ENCODE measurements around the gene ELMO3. TPM values are rescaled to one million over a fixed set of nuclear protein-coding genes. Genes with fewer than 3 reads are reported as not detected.

Gene ELMO3
- total RNA-seq, 1 donor from 2014 or later, result not detected

GRCh38 chr16:67202426-67202825, 3.5 kb downstream of the ELMO3 start:
- peaks cover 30 to 51% of the 10 kb centered on the region in 2 donors for H3K36me3 ChIP-seq
- no peak overlapping the region for H3K27ac ChIP-seq

DNA sequence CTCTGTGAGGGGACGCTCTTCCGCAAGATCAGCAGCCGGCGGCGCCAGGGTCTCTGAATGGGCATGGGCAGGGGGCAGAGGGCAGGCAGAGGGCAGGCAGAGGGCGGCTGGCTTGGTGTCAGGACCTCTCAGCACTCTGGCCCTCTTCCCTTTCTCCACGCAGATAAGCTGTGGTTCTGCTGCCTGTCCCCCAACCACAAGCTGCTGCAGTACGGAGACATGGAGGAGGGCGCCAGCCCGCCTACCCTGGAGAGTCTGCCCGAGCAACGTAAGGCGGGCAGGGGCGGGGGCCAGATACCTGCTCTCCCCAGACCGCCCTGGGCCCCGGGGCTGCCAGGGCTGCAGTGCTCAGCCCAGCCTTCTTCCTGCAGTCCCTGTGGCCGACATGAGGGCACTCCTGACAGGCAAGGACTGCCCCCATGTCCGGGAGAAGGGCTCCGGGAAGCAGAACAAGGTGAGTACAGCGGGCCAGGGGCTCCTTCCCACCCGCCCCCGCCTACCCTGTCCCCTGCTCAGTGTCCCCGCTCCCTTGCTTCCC, 4.1 kb downstream of the ELMO3 start:
- H3K27ac ChIP-seq, result no peak overlapping the region
- H3K9me3 ChIP-seq, result no peaks in the 10 kb centered on the region
- H3K36me3 ChIP-seq, result peaks cover 24 to 50% of the 10 kb centered on the region in 2 donors
- intact Hi-C loops (cut with DNase I), result no loop called here
- TF ChIP-seq, protein P1, sequence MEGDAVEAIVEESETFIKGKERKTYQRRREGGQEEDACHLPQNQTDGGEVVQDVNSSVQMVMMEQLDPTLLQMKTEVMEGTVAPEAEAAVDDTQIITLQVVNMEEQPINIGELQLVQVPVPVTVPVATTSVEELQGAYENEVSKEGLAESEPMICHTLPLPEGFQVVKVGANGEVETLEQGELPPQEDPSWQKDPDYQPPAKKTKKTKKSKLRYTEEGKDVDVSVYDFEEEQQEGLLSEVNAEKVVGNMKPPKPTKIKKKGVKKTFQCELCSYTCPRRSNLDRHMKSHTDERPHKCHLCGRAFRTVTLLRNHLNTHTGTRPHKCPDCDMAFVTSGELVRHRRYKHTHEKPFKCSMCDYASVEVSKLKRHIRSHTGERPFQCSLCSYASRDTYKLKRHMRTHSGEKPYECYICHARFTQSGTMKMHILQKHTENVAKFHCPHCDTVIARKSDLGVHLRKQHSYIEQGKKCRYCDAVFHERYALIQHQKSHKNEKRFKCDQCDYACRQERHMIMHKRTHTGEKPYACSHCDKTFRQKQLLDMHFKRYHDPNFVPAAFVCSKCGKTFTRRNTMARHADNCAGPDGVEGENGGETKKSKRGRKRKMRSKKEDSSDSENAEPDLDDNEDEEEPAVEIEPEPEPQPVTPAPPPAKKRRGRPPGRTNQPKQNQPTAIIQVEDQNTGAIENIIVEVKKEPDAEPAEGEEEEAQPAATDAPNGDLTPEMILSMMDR (IDR thresholded peaks at IDR 0.05), result no peak
- H3K27me3 ChIP-seq, result no peaks in the 10 kb centered on the region
- peaks cover 0 to 3% of the 10 kb centered on the region in 2 donors for H3K4me1 ChIP-seq
- H3K4me3 ChIP-seq, result no peak overlapping the region
- DNase-seq (ENCODE audit: low spot score in 2 of 2), result no peak

More at GRCh38 chr16:67202426-67202825, 3.5 kb downstream of the ELMO3 start:
- no peaks in the 10 kb centered on the region for H3K27me3 ChIP-seq
- DNase-seq (ENCODE audit: low spot score in 2 of 2), result no peak
- H3K4me3 ChIP-seq, result no peak overlapping the region
- TF ChIP-seq, protein P1 (IDR thresholded peaks at IDR 0.05), result no peak
- H3K4me1 ChIP-seq, result peaks cover 0 to 3% of the 10 kb centered on the region in 2 donors
- intact Hi-C loops (cut with DNase I), result no loop called here
- H3K9me3 ChIP-seq, result no peaks in the 10 kb centered on the region

DNA sequence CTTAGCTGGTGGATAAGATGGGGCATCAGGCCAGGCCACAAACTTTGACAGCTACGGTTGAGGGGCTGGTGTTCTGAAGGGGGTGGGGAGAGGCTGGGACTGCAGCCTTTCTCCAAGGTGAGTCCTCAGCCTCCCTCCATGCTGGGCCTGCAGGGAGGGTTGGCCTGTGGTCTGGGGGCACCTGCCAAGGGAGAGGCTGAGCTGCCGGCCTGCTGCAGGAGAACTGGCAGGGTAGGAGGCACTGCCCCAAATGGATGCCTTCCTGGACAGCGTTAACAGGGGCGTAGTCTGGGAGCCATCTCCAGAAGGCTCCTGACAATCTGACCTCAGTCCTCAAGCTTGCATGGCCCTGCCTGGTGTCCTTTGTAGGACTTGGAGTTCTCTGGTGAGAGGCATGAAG, 5.1 kb downstream of the ELMO3 start:
- H3K36me3 ChIP-seq, result peaks cover 20 to 45% of the 10 kb centered on the region in 2 donors
- no peaks in the 10 kb centered on the region for H3K27me3 ChIP-seq
- TF ChIP-seq, protein P1 (IDR thresholded peaks at IDR 0.05), result no peak
- H3K4me3 ChIP-seq, result no peak overlapping the region
- peaks cover 0 to under 1% of the 10 kb centered on the region in 2 donors for H3K4me1 ChIP-seq
- H3K9me3 ChIP-seq, result no peaks in the 10 kb centered on the region
- intact Hi-C loops (cut with DNase I), result no loop called here
- no peak for DNase-seq (ENCODE audit: low spot score in 2 of 2)
- no peak overlapping the region for H3K27ac ChIP-seq

DNA sequence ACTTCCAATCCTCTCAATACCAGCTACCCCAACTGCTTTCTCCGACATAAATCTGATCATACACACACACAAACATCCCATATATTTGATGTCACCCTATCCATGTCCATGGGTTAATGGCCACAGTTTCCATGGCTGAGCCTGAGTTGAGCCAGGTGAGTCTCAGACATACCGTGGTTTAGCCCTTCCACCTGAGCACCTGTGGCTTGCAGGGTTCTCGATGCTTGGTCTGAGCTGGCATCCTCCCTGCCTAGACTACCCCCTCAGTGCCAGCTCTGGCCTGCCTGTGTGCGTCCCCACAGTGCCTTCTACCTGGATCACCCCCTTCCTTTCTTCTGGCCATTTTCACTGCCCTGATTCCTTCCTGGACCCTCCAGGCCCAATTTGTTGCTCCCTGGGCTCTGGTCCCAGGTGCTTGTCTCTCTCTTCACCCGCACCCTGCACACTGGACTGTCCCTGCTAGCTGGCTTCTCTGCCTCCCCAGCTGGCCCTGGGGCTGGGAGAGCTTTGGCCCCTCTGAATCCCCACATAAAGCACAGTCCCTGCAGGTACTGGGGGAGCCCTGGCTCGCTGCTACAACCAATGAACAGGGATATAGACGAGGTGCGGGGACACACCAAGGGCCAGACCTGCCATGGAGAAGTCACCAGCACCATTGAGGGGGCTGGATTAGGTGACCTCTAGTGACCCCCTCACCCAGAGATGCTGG, 7.4 kb downstream of the ELMO3 start:
- H3K9me3 ChIP-seq, result no peaks in the 10 kb centered on the region
- H3K4me3 ChIP-seq, result no peak overlapping the region
- H3K4me1 ChIP-seq, result no peaks in the 10 kb centered on the region
- no peak for DNase-seq (ENCODE audit: low spot score in 2 of 2)
- no peak overlapping the region for H3K27ac ChIP-seq
- H3K27me3 ChIP-seq, result no peaks in the 10 kb centered on the region
- peaks cover 18 to 46% of the 10 kb centered on the region in 2 donors for H3K36me3 ChIP-seq
- intact Hi-C loops (cut with DNase I), result no loop called here
- TF ChIP-seq, protein P1 (IDR thresholded peaks at IDR 0.05), result no peak

GRCh38 chr16:67206838-67207248, 7.9 kb downstream of the ELMO3 start:
- no peak for DNase-seq (ENCODE audit: low spot score in 2 of 2)
- Histone ChIP-seq H3K27ac (no peak overlapping the region), H3K36me3 (peaks cover 14 to 40% of the 10 kb centered on the region in 2 donors), H3K9me3 (no peaks in the 10 kb centered on the region), H3K4me1 (no peaks in the 10 kb centered on the region), H3K27me3 (no peaks in the 10 kb centered on the region), H3K4me3 (no peak overlapping the region)
- intact Hi-C loops (cut with DNase I), result no loop called here
- TF ChIP-seq, protein P1 (IDR thresholded peaks at IDR 0.05), result no peak

All from ascending aorta (tissue), 2 donors.